Left lobe of liver (tissue), 2 donors: ENCODE results near the gene TARS3. TPM values are rescaled to one million over a fixed set of nuclear protein-coding genes. Genes with fewer than 3 reads are reported as not detected.

ENCODE experiments used
- ATAC-seq: fragments of 200-7000 bp; cut with Tn5 transposase; one replicate; pipeline ENCODE4 v1.9.1; 2020; ENCODE audit warnings: mild to moderate bottlenecking, moderate library complexity
- DNase-seq: peaks from one replicate; pipeline ENCODE4 v3.0.0-alpha.2; 2020; ENCODE audit warnings: low spot score
- total RNA-seq: library from RNA; stranded (reverse); gene quantifications from one replicate; pipeline ENCODE4 v1.2.1, GENCODE V29; 2021
- donor health status: DM: no; HTN: no; CAD: no; lungs with moderate emphysema.
- donor health status: DM: no; HTN: yes; CAD: no.

The TARS3 gene
- total RNA-seq, 1 donor from 2014 or later: 5.1 TPM

- DNase-seq (no peak), ATAC-seq (no peak)
Observed at GRCh38 chr15:101707983-101708382, 16.3 kb downstream of the TARS3 start.

GRCh38 chr15:101702077-101702476 lies 22.2 kb downstream of the TARS3 start:
- DNase-seq: no peak
- no peak for ATAC-seq

GRCh38 chr15:101698314-101698713 lies 26.0 kb downstream of the TARS3 start:
- no peak for ATAC-seq

GRCh38 chr15:101697488-101697887 lies 26.8 kb downstream of the TARS3 start:
- DNase-seq (no peak), ATAC-seq (no peak)

More at GRCh38 chr15:101698314-101698713, 26.0 kb downstream of the TARS3 start:
- DNase-seq: no peak

GRCh38 chr15:101696829-101697228 lies 27.4 kb downstream of the TARS3 start:
- DNase-seq (no peak), ATAC-seq (no peak)

- DNase-seq (no peak), ATAC-seq (no peak)
Observed at GRCh38 chr15:101694261-101694660, 30.0 kb downstream of the TARS3 start.

- ATAC-seq (no peak), DNase-seq (no peak)
Observed at GRCh38 chr15:101692801-101693598, 31.3 kb downstream of the TARS3 start.

- ATAC-seq: no peak
- DNase-seq: no peak
Observed at GRCh38 chr15:101689901-101690300, 34.4 kb downstream of the TARS3 start.

- no peak for DNase-seq
- ATAC-seq: no peak
Observed at GRCh38 chr15:101686718-101687117, 37.6 kb downstream of the TARS3 start.

- ATAC-seq: no peak
- DNase-seq: no peak
Observed at GRCh38 chr15:101684877-101685276, 39.4 kb downstream of the TARS3 start.

GRCh38 chr15:101684384-101684783 lies 39.9 kb downstream of the TARS3 start:
- DNase-seq (no peak), ATAC-seq (no peak)

GRCh38 chr15:101679806-101680205 lies 44.5 kb downstream of the TARS3 start:
- no peak for ATAC-seq
- DNase-seq: no peak

- DNase-seq: no peak
- ATAC-seq: no peak
Observed at GRCh38 chr15:101676921-101677329, 47.3 kb downstream of the TARS3 start.

- ATAC-seq (no peak), DNase-seq (no peak)
Observed at GRCh38 chr15:101675796-101676582, 48.3 kb downstream of the TARS3 start.

- no peak for DNase-seq
- ATAC-seq: no peak
Observed at GRCh38 chr15:101675015-101675414, 49.3 kb downstream of the TARS3 start.

GRCh38 chr15:101672298-101672697 lies 52.0 kb downstream of the TARS3 start:
- DNase-seq: no peak

GRCh38 chr15:101669744-101670143 lies 54.5 kb downstream of the TARS3 start:
- ATAC-seq: no peak
- no peak for DNase-seq

More at GRCh38 chr15:101672298-101672697, 52.0 kb downstream of the TARS3 start:
- no peak for ATAC-seq

GRCh38 chr15:101667881-101668280 lies 56.4 kb downstream of the TARS3 start:
- ATAC-seq: no peak
- DNase-seq: no peak

- peak; percentile 54 for ATAC-seq
- DNase-seq: no peak
Observed at GRCh38 chr15:101664303-101664913, 59.9 kb downstream of the TARS3 start.

- DNase-seq: no peak
- ATAC-seq: no peak
Observed at GRCh38 chr15:101662203-101662602, 62.1 kb downstream of the TARS3 start.

- DNase-seq (no peak), ATAC-seq (no peak)
Observed at GRCh38 chr15:101660005-101660404, 64.3 kb downstream of the TARS3 start.
